CD4-positive, alpha-beta T cell treated with Interleukin-6 for 4 hours (primary cell): ENCODE measurements around the gene ESPN.

ENCODE experiments used
- DNase-seq: peaks from one replicate; pipeline ENCODE4 v3.0.0-alpha.2; 2020; ENCODE audit warnings: mixed read lengths

ESPN gene

DNA sequence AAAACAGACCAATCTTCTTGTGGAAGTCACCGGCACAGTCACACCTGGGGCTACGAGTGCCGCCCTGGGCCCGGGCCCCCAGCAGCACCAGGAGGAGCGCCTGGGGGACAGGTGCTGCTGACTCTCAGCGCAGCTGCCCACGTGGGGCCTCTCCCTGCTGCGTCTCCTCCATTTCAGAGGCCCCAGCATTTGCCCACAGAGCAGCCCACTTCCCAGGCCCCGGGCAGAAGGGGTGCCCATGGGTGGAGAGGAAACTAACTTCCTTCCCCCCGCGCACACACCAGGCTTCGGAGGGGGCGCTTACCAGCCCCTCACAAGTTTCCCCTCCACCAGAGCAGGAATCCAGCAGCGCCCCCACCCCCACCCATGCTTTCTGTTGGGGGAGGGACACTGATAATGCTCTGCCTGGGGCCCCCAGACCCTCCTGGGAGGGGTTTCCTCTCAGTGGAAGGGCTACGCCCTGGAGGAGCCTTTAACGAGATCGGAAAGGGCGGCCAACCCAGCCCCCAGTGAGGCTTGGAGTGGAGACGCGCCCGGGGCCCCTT, 41.0 kb downstream of the ESPN start:
- peak; percentile 63 for DNase-seq

DNA sequence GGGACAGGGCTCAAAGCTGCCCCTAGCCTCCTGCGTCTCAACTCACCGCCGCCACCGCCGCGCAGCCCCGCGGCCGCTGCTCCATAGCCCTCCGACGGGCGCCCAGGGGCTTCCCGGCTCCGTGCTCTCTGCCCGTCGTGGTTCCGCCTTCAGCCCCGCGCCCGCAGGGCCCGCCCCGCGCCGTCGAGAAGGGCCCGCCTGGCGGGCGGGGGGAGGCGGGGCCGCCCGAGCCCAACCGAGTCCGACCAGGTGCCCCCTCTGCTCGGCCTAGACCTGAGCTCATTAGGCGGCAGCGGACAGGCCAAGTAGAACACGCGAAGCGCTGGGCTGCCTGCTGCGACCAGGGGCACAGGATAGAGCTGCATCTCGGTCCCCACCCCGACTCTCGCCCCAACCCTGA, 41.4 kb downstream of the ESPN start, which contains the start of gene TNFRSF25:
TSS of gene TNFRSF25 (minus strand) at position 151 of the 400 bp plus-strand sequence. CDS start at position 85, 66 bp downstream.
- DNase-seq: peak; percentile 76

DNA sequence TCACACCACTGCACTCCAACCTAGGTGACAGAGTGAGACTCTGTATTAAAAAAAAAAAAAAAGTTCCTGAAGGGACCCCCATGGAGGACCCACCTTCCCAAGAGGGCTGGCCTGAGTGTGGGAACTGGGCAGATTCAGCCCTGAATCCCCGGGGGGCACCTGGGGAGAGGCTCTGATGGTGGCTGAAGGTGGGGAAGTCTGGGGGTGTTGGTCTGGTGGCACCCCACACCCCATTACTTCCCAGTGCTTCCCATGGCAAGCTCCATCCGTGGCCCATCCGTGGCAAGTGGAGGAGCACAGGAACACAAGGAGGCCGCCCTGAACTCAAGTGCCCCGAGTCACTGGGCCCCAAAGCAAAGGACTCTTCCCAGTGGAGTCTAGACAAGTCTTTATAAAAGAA, 42.2 kb downstream of the ESPN start:
- no peak for DNase-seq

DNA sequence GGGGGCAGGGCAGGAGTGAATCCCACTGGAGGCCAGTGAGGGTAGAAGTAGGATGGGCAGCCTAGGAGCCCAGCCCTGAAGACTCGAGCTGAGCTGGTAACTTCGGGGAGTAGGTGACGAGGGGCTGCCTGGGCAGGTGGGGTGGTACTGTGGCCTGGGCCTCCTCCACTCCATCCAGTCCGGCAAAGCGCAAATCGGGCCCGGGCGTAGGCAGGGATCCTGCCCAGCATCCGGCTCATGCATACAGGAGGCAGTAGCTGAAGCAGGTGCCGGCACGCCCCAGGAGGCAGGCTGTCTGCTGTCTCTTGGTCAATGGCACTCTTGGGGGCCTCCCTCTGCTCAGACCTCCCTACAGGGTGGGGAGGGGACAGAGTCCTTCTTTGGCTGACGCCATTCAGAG, 42.6 kb downstream of the ESPN start:
- DNase-seq: no peak

DNA sequence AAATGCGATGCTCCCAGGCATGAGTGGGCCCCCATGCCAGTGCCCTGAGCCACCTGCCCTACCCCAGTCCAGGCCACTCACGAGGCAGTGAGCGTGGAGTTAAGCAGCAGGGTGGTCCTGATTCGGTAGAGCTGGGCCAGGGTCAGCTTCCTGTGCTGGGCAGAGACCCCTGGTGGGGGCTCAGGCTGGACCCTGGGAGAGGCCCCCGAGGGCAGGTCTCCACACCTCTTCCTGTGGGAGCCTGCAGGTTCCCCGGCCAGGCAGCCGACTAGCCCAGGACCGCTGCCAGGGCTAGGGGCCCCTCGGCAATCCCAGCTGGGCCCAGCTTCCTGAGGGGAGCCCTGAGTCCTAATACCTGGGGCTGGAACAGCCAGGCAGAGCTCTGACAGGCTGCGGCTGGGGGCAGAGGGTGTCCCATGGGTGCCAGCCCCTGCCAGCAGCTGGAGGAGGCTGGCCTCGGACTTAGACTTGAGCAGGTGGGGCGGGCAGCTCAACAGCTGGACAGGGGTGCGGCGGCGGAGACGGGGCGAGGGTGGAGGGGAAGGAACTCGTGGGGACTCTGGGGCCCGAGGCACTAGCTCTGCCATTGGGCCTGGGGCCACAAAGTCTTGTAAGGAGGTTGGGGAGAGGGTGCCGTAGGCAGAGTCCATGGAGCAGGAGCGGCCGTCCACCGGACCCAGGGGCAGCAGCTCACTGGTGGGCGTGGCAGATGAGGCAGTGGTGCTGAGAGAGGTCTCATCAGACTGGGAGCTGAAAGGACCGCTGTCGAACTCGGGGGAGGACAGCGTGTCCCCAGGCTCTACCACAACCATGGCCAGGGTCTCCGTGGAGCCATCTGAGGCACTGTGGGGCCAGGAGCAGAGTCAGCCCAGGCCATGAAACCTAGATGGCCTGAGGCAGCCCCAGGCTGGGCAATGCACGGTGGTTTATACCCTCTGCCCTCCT, 43.4 kb downstream of the ESPN start:
- no peak for DNase-seq

DNA sequence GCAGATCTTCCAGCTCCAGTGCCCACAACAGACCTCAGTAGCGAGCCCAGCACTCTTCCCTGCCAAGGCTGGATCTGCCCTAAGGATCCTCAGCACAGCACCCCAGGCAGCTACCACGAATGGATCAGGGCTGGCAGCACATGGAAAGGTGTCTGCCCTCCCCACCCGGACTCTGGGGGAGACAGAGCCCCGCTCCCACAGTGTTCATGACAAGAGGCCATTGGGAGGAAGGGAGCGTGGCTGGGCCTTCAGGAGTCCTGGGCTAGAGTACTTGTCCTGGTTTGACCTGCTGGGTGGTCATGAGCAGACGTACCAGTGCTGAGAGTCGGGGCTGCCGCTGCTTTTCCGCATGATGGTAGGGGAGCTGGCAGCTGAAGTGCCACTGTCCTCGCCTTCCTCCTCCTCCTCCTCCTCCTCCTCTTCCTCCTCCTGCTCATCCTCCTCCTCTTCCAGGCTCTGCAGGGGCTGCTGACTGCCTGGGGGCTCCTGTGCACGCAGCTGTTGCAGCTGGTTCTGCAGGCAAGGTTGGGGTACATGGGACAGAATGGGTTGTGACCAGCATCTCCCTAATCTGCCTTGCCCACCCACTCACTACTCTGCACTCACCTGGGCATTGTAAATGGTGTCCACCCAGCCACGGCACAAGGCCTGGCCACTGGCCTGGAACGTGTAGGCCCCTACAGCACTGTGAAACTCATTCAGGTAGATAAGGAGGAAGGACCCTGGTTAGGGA, 44.3 kb downstream of the ESPN start:
- no peak for DNase-seq

DNA sequence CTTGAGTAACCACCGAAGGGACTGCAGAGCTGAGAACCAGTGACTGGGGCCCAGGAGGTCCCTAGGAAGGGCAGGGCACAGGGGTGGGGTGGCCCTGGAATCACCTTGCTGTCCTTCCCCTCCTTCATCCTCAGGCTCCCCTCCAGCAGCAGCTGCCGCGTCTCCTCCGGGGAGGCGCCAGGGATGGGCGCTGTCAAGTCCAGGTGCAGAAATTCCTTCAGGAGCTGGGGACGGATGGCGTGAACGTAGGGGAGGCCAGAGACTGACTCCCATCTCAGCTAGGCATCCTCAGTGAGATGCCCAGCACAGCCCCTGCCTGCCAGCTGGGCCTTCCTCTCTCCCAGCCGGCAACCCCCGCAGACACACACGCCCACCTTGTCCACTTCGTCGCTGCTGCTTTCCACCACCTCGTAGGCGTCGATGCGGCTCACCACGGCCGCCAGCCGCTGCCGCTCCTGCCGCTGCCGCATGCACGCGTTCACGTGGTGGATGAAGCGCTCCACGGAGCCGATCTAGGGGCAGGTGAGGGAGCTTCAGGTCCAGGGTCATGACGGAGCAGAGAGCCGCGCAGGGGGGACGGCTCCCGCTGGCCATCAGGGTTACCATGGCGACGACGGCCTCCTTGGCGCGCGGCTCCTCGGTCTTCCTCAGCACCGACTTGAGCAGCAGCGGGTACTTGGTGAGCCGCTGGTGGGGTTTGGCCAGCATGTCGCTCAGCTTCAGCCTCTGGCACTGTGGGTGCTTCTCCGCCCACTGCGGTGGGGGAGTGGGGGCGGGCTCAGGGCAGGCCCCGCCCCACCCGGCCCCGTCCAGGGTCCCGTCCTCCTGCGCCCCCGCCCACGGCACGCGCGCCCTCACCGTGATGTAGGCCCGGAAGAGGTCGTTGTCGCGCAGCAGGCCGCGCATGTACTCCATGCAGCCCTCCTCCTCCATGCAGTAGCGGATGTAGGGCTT, 45.8 kb downstream of the ESPN start:
- no peak for DNase-seq

DNA sequence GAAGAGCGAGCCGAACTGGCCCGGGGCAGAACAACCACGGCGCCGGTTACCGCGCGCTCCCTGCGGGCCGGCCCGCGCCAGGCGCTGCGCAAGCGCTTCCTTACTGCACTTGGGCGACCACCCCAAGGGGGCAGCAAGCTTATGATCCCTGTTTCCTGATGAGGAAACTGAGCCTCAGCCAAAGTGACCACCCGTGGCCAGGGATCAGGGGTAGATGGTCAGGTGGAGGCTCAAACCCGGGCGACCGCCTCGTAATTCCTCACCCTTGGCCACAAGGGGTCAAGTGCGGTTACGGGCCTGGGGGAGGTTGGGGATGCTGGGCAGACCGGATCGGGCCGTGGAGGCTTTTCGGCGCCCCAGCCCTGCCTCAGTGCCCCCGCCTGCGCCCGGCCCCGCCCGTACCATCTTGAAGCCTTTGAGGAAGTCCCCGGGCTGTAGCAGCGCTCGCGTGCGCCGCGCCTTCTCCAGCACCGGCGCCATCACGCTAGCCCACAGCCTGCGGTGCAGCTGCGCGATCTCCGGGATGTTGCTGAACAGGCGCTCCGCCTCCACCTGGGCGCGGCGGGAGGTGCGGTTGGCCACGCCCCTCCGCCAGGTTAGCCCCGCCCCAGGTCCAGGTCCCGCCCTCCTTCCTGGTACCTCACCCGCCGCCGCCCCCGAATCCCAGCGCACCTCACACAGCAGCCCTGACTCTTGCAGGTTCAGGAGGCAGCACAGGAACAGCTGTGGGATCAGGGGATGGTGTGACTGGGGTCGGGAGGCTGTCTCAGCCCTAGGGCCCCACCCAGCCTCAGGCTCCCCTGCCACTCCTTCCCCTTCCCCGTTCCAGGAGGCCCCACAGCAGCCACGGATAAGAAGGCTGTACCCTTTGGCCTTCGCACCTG, 46.8 kb downstream of the ESPN start:
- DNase-seq: no peak

DNA sequence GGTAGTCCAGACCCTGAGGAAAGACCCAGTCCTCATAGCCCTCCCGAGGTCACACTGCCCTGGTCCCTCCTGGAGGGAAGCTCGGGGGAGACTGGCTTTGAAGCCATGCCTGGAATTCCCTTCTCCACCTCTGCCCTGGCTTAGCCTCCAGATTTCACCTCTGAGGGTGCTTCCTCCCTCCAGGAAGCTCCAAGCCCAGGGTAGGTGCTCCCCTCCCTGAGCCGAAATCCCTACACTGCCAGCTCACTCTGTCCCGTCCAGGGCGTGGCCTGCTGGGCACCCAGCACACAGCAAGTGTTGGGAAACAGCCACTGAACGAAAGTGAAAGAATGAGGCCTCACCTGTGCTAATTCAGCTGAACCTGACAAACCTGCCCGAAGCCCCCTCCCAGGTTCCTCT, 47.4 kb downstream of the ESPN start:
- DNase-seq: no peak

DNA sequence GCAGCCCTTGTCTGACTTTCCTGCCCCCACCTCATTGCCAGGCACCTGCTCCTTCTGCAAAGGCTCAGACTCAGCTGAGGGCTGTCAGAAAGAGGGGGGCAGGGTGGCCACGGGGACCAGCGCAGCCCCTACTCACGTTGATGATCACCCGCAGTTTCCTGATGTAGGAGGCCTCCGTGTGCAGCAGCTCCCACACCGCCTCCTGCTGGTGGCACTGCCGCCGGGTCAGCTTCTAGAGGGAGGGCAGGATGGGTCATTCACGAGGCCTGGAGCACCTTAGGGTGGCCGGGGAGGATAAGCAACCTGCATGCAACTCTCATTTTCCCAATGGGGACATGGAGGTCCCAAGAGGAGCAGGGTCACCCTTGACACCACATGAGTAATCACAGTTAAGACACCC, 47.8 kb downstream of the ESPN start:
- DNase-seq: peak; percentile 39

DNA sequence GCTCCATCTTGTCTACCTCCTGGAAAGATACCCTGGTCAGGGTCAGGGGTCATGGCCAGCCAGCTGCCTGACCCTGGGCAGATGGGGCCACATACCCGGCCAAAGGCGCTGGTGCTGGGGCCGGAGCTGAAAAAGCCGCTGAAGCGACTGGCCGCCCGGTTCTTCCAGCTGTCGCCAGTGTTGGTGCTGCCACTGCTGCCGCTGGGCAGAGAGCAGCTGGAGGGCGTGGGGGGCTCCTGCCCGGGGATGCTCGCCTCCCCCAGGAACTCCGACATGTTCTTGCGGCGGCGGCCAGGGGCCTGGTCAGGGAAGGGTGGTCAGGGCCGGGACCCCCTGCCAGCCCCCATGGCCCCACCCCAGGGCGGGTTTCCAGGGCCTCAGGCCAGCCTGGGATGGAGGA, 48.6 kb downstream of the ESPN start:
- DNase-seq: no peak

DNA sequence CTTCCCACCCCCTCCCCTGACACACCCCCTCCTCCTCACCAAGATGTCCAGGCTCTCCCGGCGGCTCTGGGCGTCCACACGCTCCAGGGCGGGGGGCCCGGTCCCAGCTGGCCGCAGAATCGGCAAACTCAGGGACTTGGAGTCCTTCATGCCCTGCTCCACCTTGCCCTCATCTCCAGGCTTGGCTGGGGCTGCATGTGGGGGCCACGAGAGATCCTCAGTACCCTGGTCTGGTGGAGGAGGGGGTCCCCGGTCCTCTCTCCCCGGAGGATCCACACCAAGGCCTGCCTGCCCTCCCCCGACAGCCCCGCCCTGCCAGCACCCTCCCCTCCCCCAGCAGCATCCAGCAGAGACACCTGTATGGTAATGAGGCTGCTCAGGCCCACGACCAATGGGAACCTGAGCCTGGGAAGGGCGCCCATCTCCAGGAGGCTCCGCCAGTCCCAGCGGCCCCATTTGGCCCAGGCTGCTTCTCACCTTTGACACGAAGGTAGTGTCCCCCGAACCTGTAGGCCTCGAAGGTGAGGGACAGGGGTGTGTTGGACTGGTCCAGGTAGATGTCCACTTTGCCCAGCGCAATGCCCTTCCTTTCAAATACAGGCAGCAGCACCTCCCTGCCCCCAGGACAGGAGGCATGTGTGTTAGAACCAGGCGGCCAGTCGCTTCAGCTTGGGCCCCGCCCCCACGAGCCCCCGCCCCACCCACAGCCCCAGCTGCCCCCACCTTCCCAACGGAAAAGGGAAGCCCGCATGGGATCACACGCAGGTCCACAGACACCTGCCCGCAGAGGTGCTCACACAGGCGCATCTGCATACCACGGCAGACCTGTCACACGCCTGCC, 49.6 kb downstream of the ESPN start:
- DNase-seq: no peak

DNA sequence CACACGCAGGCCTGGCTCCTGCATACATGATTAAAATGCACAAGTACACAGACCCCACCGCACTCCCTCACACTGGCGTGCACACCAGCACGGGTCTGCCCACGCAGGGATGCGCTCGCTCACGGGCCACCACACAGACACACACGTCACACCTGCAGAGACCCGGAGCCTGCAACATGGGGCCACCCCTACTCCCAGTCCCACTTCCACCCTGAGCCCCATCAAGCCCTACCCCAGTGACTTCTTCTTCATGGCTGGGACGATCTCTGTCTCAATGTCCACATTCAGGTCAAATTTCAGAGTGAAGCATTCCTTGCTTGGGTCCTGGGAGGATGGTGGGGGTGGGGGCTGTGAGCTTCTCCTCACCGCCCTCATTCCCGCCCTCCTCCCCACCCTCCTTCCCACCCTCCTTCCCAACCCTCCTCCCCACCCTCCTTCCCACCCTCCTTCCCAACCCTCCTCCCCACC, 50.3 kb downstream of the ESPN start:
- DNase-seq: no peak

DNA sequence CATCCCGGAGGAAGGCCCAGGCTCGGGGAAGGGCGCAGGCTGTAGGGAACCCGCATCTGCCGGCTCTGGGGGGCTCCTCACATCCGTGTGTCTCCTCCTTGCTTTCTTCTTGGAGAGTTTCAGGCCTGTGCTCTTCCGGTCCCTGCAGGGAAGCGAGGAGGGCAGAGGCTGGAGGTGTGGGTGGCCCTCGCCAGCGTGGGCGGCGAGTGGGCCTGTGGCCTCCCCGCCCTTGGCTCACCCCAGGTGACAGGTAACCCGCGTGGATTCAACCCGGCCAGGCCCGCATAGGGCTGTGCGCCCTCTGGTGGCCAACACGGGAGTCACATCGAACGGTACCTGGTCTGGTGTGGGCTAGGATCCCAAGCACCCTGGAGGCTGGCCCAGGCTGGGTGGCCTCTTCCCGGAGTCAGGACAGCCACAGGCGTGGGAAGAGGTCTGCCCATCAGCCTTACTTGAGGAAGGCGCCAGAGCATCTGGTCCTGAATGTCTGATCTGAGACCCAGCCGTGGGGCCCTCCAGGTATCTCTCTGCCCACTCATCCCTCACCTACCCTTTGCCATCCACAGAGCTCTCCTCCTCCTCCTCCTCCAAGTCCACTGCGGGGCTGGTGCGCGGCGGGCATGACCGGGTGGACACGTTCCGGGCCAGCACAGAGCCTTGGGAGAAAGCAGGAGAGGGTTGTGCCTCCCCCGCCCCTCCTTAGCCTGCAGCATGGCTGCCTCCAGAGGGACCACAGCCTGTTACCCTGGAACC, 51.0 kb downstream of the ESPN start:
- DNase-seq: peak; percentile 88

DNA sequence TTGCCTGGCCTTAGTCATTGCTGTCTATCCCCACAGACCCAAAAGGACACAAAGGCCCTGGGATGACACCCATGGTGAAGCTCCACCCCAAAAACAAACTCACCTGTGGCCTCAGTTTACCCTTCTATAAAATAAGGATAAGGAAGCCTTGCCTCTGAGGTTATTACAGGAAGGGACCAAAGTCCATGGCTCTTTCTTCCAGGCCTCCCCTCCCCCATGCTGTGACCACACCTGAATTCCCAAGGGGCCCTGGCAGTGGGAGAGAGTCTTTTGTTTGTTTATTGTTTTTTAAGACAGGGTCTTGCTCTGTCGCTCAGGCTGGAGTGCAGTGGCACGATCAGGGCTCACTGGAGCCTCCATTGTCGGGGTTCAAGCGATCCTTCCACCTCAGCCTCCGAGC, 51.9 kb downstream of the ESPN start:
- no peak for DNase-seq

DNA sequence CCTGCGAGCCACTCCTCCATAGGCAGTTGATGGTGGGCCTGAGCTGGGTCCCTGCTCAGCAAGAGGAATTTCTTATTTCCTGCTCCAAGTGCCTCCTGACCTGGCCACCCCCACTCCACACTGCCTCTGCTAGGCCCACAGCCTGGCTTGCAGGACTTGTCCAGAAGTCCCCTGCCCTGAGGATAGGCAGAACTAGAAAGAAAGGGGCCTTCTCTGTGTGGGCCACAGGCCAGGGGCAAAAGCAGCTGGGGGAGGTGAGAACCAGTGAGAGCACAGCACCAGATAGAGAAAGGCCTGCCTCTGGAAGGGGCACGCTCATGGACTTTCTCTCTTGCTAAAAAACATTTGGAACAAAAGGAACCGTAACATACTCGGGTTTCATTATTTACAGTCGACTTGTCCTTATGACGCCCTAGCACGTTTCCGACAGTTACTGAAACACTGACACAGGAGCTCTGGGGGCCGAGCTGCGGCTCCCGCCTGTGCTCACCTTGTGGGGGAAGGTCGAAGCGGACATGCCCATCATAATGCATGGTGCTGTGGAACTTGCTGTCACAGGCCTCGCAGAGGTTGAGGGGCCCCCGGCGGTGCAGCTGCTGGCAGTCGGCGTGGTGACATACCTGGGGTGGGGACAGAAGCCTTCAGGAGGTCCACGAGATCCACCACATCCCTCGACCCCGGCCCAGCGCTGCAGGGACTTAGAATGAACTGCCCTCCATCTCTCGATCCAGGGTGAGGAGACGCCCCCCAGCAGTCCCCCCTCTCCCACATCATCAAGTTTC, 52.7 kb downstream of the ESPN start:
- DNase-seq: no peak

DNA sequence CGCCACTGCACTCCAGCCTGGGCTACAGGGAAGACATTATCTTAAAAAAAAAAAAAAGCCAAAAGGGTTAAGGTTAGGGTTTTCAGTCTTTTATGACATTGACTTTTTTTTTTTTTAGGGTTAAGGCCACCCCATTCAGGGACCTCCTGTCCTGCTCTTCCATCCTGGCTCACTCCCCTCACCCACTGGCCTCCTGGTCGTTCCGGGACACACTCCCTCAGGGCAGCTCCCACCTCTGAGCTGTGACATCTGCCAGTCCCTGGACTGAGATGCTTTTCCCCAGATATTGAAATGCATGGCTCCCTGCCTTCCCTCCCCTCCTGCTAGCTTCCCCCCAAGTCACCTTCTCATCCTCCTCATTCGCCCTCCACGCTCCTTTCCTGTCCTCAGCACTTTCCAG, 57.2 kb downstream of the ESPN start:
- DNase-seq: no peak

DNA sequence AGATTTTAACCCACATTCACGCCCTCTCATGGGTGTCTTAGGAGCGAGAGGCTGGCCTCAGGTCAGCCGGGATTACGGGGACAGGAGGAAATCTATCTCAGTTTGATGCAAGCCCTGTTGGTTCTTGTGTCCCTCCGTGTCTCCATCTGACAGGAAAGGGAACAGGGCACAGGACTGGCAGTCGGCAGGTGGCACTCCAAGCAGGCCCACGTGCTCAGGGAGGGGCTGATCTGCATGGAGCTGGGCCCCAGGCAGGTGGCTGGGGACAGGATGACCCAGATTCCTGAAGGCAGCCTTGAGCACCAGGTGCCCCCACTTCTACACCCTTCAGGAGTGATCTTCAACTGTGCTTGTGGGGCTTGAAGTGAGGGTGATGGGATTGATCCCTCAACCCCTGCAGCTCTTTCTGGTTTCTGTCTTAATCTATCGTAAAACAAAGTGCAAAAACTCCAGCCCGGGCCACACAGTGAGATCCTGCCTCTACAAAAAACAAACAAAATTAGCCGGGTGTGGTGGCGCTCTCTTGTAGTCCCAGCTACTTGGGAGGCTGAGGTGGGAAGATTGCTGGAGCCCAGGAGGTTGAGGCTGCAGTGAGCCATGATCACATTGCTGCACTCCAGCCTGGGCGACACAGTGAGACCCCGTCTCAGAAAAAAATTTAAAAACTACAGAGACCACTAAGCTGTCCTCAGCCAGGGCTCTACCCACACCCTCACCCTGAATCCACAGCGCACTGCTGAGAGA, 58.6 kb downstream of the ESPN start:
- DNase-seq: no peak
